ENCODE measurements around the gene PCOLCE2.

DNA sequence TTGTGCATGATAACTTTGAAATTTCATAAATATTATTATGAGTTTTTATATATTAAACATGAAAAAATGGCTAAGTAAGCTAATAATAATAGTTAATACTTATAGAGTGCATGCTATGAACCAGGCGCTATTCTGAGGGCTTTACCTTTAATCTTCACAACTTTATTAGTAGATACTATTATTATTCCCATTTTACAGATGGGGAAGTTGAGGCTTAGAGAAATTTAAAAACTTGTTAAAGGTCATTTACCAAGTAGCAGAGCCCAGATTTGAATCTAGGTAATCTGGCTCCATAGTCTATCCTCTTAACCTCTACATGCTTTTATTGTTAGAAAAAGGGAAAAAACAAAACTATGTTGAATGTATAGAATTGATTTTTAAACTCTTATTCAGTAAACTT, 104.7 kb downstream of the PCOLCE2 start:
- TF ChIP-seq POLR2A (IDR thresholded peaks at IDR 0.05) = no peak
- TF ChIP-seq, protein P1, sequence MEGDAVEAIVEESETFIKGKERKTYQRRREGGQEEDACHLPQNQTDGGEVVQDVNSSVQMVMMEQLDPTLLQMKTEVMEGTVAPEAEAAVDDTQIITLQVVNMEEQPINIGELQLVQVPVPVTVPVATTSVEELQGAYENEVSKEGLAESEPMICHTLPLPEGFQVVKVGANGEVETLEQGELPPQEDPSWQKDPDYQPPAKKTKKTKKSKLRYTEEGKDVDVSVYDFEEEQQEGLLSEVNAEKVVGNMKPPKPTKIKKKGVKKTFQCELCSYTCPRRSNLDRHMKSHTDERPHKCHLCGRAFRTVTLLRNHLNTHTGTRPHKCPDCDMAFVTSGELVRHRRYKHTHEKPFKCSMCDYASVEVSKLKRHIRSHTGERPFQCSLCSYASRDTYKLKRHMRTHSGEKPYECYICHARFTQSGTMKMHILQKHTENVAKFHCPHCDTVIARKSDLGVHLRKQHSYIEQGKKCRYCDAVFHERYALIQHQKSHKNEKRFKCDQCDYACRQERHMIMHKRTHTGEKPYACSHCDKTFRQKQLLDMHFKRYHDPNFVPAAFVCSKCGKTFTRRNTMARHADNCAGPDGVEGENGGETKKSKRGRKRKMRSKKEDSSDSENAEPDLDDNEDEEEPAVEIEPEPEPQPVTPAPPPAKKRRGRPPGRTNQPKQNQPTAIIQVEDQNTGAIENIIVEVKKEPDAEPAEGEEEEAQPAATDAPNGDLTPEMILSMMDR (IDR thresholded peaks at IDR 0.05 in 8 of 11, conservative IDR thresholded peaks at IDR 0.05 in 3 of 11) = no peak

All from spleen (tissue), 7 donors.